Measurements from ENCODE around the gene KCNQ1.

DNA sequence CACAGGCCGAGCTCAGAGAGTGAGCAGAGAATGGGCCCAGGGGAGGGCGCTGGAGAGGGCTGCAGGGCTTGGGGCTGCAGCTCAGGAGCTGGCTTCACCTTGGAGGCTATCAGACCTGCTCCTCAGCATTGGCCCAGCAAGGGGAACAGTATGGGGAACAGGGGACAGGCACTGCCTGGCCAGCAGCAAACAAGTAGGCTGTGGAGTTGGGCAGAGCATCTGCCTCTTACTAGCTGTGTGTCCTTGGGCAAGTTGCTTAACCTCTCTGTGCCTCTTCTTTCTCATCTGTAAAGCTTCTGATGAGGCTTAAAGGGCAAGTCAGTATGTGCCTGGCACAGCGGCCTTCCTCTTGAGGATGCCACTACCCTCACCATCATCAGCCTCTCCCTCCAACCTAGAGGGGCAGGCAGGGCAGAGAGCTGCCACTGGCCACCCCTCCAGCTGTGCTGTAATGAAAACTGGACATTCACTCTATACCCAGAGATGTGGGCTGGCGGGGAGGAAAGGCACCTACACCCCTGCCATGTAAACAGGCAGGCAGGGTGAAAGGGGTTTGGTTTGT, 448.2 kb downstream of the KCNQ1 start:
- TF ChIP-seq POLR2AphosphoS5 (IDR thresholded peaks at IDR 0.05; ENCODE audit: low read depth, low read length) (no peak), POLR2A (IDR thresholded peaks at IDR 0.05; ENCODE audit: low read depth, low read length) (no peak), TAF1 (IDR thresholded peaks at IDR 0.05; ENCODE audit: borderline replicate concordance, low read depth, low read length) (no peak)

Measured in GM12892 (cell line).